DND-41 (cell line): Measurements from ENCODE around the gene SCN9A.

Source experiments
- ATAC-seq: fragments of 200-7000 bp; cut with Tn5 transposase; 3 replicates; pipeline ENCODE4 v1.9.1; 2021; ENCODE audit warnings: low read depth; ENCODE audit not compliant: insufficient read depth
- DNase-seq: peaks from one replicate; pipeline ENCODE4 v3.0.0-alpha.2; 2020
- H2AFZ ChIP-seq: 2 replicates; pipeline ENCODE4 v1.6.0; 2012; ENCODE audit warnings: low read depth, low read length
- H3K27ac ChIP-seq: 2 replicates; pipeline ENCODE4 v1.5.1; 2012; ENCODE audit warnings: low read length, inconsistent platforms
- H3K27me3 ChIP-seq: fragments of 200-600 bp; sonication (generic); 2 replicates; pipeline ENCODE4 v1.6.0; 2012; ENCODE audit warnings: low read length, mild to moderate bottlenecking, inconsistent platforms; ENCODE audit not compliant: insufficient read depth, poor library complexity
- H3K36me3 ChIP-seq: 2 replicates; pipeline ENCODE4 v1.5.1; 2012; ENCODE audit warnings: low read length, inconsistent platforms; ENCODE audit not compliant: insufficient read depth
- H3K4me1 ChIP-seq: 2 replicates; pipeline ENCODE4 v1.5.1; 2012; ENCODE audit warnings: mild to moderate bottlenecking, low read length; ENCODE audit not compliant: insufficient read depth
- H3K4me2 ChIP-seq: 2 replicates; pipeline ENCODE4 v1.6.0; 2012; ENCODE audit warnings: mild to moderate bottlenecking, moderate library complexity, low read length, inconsistent platforms; ENCODE audit not compliant: insufficient read depth
- H3K4me3 ChIP-seq, 2 experiments: fragments of 200-600 bp in 1 of 2; shearing (Covaris generic) in 1 of 2; 2 replicates each; pipeline ENCODE4 v1.5.1; 2012 to 2016; ENCODE audit warnings: inconsistent platforms in 2 of 2, low read length in 2 of 2, mild to moderate bottlenecking in 2 of 2, low read depth in 1 of 2, moderate library complexity in 1 of 2
- H3K79me2 ChIP-seq: 2 replicates; pipeline ENCODE4 v1.6.0; 2012; ENCODE audit warnings: low read length, inconsistent platforms; ENCODE audit not compliant: insufficient read depth
- H3K9ac ChIP-seq: 2 replicates; pipeline ENCODE4 v1.6.0; 2012; ENCODE audit warnings: low read depth, mild to moderate bottlenecking, inconsistent platforms, low read length, moderate library complexity
- H3K9me3 ChIP-seq: 2 replicates; pipeline ENCODE4 v1.5.1; 2012; ENCODE audit warnings: low read length, moderate library complexity, mild to moderate bottlenecking, inconsistent platforms; ENCODE audit not compliant: insufficient read depth, severe bottlenecking
- H4K20me1 ChIP-seq: 2 replicates; pipeline ENCODE4 v1.6.0; 2012; ENCODE audit warnings: low read length; ENCODE audit not compliant: insufficient read depth
- EZH2 ChIP-seq: IDR thresholded peaks from 3 replicates; pipeline ENCODE4 v1.6.1; 2012; ENCODE audit warnings: borderline replicate concordance, low read depth, mild to moderate bottlenecking, moderate library complexity, low read length, inconsistent platforms; ENCODE audit not compliant: severe bottlenecking
- TF ChIP-seq, protein P1 (sequence below): IDR thresholded peaks from 2 replicates; pipeline ENCODE4 v1.5.1; 2012; ENCODE audit warnings: borderline replicate concordance, low read length, moderate library complexity, mild to moderate bottlenecking; ENCODE audit not compliant: poor library complexity, severe bottlenecking; ENCODE audit errors: extremely low read depth

SCN9A gene

GRCh38 chr2:166382448-166382847 is 6.7 kb upstream of the SCN9A start:
- H3K4me3 ChIP-seq: no peak overlapping the region
- H3K36me3 ChIP-seq: no peaks in the 10 kb centered on the region
- H3K4me1 ChIP-seq: no peaks in the 10 kb centered on the region
- H3K27me3 ChIP-seq: no peaks in the 10 kb centered on the region
- no peak for ATAC-seq
- no peak overlapping the region for H3K4me2 ChIP-seq
- no peak overlapping the region for H3K9ac ChIP-seq
- H4K20me1 ChIP-seq: no peaks in the 10 kb centered on the region
- no peaks in the 10 kb centered on the region for H3K9me3 ChIP-seq
- H2AFZ ChIP-seq: no peak overlapping the region
- H3K27ac ChIP-seq: no peak overlapping the region
- H3K79me2 ChIP-seq: no peaks in the 10 kb centered on the region
- no peak for TF ChIP-seq EZH2
- TF ChIP-seq, protein P1, sequence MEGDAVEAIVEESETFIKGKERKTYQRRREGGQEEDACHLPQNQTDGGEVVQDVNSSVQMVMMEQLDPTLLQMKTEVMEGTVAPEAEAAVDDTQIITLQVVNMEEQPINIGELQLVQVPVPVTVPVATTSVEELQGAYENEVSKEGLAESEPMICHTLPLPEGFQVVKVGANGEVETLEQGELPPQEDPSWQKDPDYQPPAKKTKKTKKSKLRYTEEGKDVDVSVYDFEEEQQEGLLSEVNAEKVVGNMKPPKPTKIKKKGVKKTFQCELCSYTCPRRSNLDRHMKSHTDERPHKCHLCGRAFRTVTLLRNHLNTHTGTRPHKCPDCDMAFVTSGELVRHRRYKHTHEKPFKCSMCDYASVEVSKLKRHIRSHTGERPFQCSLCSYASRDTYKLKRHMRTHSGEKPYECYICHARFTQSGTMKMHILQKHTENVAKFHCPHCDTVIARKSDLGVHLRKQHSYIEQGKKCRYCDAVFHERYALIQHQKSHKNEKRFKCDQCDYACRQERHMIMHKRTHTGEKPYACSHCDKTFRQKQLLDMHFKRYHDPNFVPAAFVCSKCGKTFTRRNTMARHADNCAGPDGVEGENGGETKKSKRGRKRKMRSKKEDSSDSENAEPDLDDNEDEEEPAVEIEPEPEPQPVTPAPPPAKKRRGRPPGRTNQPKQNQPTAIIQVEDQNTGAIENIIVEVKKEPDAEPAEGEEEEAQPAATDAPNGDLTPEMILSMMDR: no peak
- DNase-seq: no peak

DNA sequence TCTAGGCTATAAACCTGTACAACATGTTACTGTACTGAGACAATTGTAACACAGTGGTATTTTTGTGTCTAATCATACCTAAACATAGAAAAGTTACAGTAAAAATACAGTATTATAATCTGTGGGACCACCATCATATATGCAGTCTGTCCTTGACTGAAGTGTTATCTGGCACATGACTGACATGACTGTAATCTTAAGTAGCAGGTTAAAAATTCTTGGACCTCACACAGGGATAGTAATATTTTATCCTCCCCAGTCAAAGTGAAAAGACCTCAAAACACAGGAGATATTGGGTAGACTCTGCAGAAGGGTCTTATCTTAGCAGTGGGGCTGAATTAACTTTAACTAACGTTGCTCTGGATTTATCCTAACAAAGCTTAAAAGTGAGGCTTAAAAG is 4.9 kb upstream of the SCN9A start:
- Histone ChIP-seq H3K27me3 (no peaks in the 10 kb centered on the region), H3K4me1 (no peaks in the 10 kb centered on the region), H3K27ac (no peak overlapping the region), H3K4me2 (no peak overlapping the region), H2AFZ (no peak overlapping the region), H3K9me3 (no peaks in the 10 kb centered on the region), H3K36me3 (no peaks in the 10 kb centered on the region), H4K20me1 (no peaks in the 10 kb centered on the region), H3K9ac (no peak overlapping the region), H3K4me3 (no peak overlapping the region), H3K79me2 (no peaks in the 10 kb centered on the region)
- ATAC-seq: no peak
- no peak for DNase-seq
- TF ChIP-seq, protein P1: no peak
- no peak for TF ChIP-seq EZH2

GRCh38 chr2:166376873-166377272 is 1.1 kb upstream of the SCN9A start:
- no peaks in the 10 kb centered on the region for H3K36me3 ChIP-seq
- H3K4me2 ChIP-seq: no peak overlapping the region
- ATAC-seq (no peak), DNase-seq (no peak)
- H3K9me3 ChIP-seq: no peaks in the 10 kb centered on the region
- no peak overlapping the region for H2AFZ ChIP-seq
- no peak overlapping the region for H3K4me3 ChIP-seq
- no peak overlapping the region for H3K9ac ChIP-seq
- no peaks in the 10 kb centered on the region for H3K4me1 ChIP-seq
- no peaks in the 10 kb centered on the region for H3K79me2 ChIP-seq
- TF ChIP-seq, protein P1: no peak
- no peak for TF ChIP-seq EZH2
- no peaks in the 10 kb centered on the region for H3K27me3 ChIP-seq
- H3K27ac ChIP-seq: no peak overlapping the region
- no peaks in the 10 kb centered on the region for H4K20me1 ChIP-seq

DNA sequence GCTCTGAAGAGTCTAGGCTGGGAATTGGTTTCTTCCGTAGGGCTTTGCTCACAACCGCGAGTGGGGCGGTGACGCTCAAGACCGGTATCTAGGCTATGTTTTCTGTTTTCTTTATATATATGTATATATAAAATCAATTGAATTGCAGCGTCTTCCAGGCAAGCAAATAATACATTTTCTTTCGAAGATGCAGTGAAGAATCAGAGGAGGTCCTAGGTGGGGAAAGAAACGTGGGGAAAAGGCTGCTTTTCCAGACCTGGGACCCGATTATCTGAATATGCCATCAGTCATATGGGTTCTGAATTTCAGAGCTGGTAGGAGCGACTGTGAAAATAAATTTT is 714 bp upstream of the SCN9A start:
- Histone ChIP-seq H3K4me1 (no peaks in the 10 kb centered on the region), H3K9ac (no peak overlapping the region), H3K27me3 (no peaks in the 10 kb centered on the region), H2AFZ (no peak overlapping the region), H4K20me1 (no peaks in the 10 kb centered on the region), H3K27ac (no peak overlapping the region), H3K4me2 (no peak overlapping the region), H3K9me3 (no peaks in the 10 kb centered on the region), H3K79me2 (no peaks in the 10 kb centered on the region), H3K36me3 (no peaks in the 10 kb centered on the region), H3K4me3 (no peak overlapping the region)
- ATAC-seq (no peak), DNase-seq (no peak)
- TF ChIP-seq, protein P1: no peak
- TF ChIP-seq EZH2: no peak
